ENCODE measurements around the gene SCG2. TPM values are rescaled to one million over a fixed set of nuclear protein-coding genes. Genes with fewer than 3 reads are reported as not detected.

The SCG2 gene
- total and polyA plus RNA-seq, 2 of the 4 experiments (the other 2 are of a cell fraction) = 0.36 to 0.46 TPM

GRCh38 chr2:223632826-223633225 is 30.7 kb upstream of the SCG2 start:
- Histone ChIP-seq H2BK5ac (ENCODE audit: low read depth, low read length, poor library complexity, severe bottlenecking) (no peak overlapping the region), H3K27ac (ENCODE audit: insufficient read depth, low read length) (no peak overlapping the region), H2AK5ac (ENCODE audit: low read depth, low read length) (no peak overlapping the region), H3K79me1 (ENCODE audit: low read depth in 1 of 2, low read length in 2 of 2) (no peaks in the 10 kb centered on the region), H2AK9ac (replicated peaks; ENCODE audit: low read depth, low read length, poor library complexity) (no peak overlapping the region), H3K36me3 (ENCODE audit: control insufficient read depth, insufficient read depth, low read length) (no peaks in the 10 kb centered on the region), H3K56ac (ENCODE audit: extremely low read depth, insufficient read depth, low read length) (no peak overlapping the region), H4K8ac (ENCODE audit: low read depth in 2 of 2, low read length in 2 of 2) (no peak overlapping the region), H3K4me1 (ENCODE audit: control insufficient read depth, insufficient read depth, low read length) (no peaks in the 10 kb centered on the region), H2BK20ac (ENCODE audit: low read depth, low read length) (no peak overlapping the region), H2BK120ac (ENCODE audit: low read depth, low read length) (no peak overlapping the region), H2AFZ (replicated peaks; ENCODE audit: low read length, poor library complexity) (no peak overlapping the region), H3K9ac (ENCODE audit: low read depth, low read length) (no peak overlapping the region), H3K23ac (ENCODE audit: low read depth, low read length) (no peak overlapping the region), H3K27me3 (ENCODE audit: control insufficient read depth, insufficient read depth, low read length) (no peaks in the 10 kb centered on the region), H4K91ac (ENCODE audit: insufficient read depth, low read depth, low read length) (no peak overlapping the region), H3K4me2 (ENCODE audit: low read depth, low read length) (no peak overlapping the region), H3K14ac (replicated peaks; ENCODE audit: low read depth, low read length) (no peak overlapping the region), H3K9me3 (ENCODE audit: control insufficient read depth, insufficient read depth, low read length) (0 out of 2 replicates have a peak, but pooled peaks cover 2% of the 10 kb centered on the region), H3K18ac (ENCODE audit: low read depth, low read length) (no peak overlapping the region), H4K5ac (ENCODE audit: low read depth, low read length) (no peak overlapping the region), H3K4me3 (ENCODE audit: insufficient read depth, low read depth, low read length) (no peak overlapping the region), H2BK15ac (ENCODE audit: low read depth, low read length) (no peak overlapping the region), H4K20me1 (ENCODE audit: insufficient read depth, low read length) (no peaks in the 10 kb centered on the region), H3K4ac (ENCODE audit: low read depth, low read length) (no peak overlapping the region), H3K9me1 (ENCODE audit: insufficient read depth, low read length) (no peaks in the 10 kb centered on the region; the same call in 1 of the 2 replicates)
- DNase-seq = no peak
- CTCF ChIA-PET = no interaction called here
- TF ChIP-seq RFX5 (IDR thresholded peaks at IDR 0.05; ENCODE audit: low read depth, low read length) = no peak
- TF ChIP-seq BHLHE40 (IDR thresholded peaks at IDR 0.05; ENCODE audit: low read depth, low read length) = no peak
- no peak for TF ChIP-seq RAD21 (IDR thresholded peaks at IDR 0.05; ENCODE audit: low read length)
- TF ChIP-seq MAFK (IDR thresholded peaks at IDR 0.05; ENCODE audit: low read depth, low read length) = no peak
- no peak for TF ChIP-seq CTCF (conservative IDR thresholded peaks at IDR 0.05; ENCODE audit: low read depth, low read length)
- no peak for TF ChIP-seq NFE2L2 (IDR thresholded peaks at IDR 0.05; ENCODE audit: low read depth, low read length)
- TF ChIP-seq RCOR1 (IDR thresholded peaks at IDR 0.05; ENCODE audit: insufficient replicate concordance, low read length) = no peak
- no peak for ATAC-seq (ENCODE audit: low read depth)
- 83% methylated on average over 2 of the region's 2 CpGs; no CpG with 5 or more reads in 1 of the 2 experiments for WGBS, 2 experiments (ENCODE audit: extremely low coverage in 2 of 2, insufficient read length in 1 of 2)
- dilution Hi-C loops (cut with HindIII; ENCODE audit: low sequenced_read_pairs, unreplicated experiment) = no loop called here
- in situ Hi-C loops (cut with MboI; ENCODE audit: low sequenced_read_pairs) = no loop called here
- POLR2A ChIA-PET (ENCODE audit: unreplicated experiment) = no interaction called here
- intact Hi-C loops (cut with micrococcal nuclease) = no loop called here
- no TSS peak for BruUV-seq (replicated peaks)

Measured in IMR-90 (cell line).